Neutrophil (primary cell): Measurements from ENCODE around the gene TENM4.

ENCODE experiments used
- H3K27ac ChIP-seq: fragments of 200-600 bp; sonication (generic); 2 replicates; pipeline ENCODE4 v1.5.1; 2016; ENCODE audit warnings: mild to moderate bottlenecking, moderate library complexity
- H3K27me3 ChIP-seq: fragments of 200-600 bp; sonication (generic); 2 replicates; pipeline ENCODE4 v1.6.0; 2016; ENCODE audit warnings: mild to moderate bottlenecking
- H3K36me3 ChIP-seq: fragments of 200-600 bp; sonication (generic); 2 replicates; pipeline ENCODE4 v1.5.1; 2017
- H3K4me1 ChIP-seq, 2 experiments: fragments of 200-600 bp in 1 of 2; sonication (generic) in 1 of 2; 1 replicate in 1 of 2; 2 replicates in 1 of 2; pipeline versions ENCODE4 v1.5.1 to v1.6.1; 2013 to 2016; ENCODE audit warnings: low read depth in 1 of 2, low read length in 1 of 2, mild to moderate bottlenecking in 1 of 2, moderate library complexity in 1 of 2; ENCODE audit not compliant: control insufficient read depth in 1 of 2, insufficient read depth in 1 of 2
- H3K4me3 ChIP-seq, 2 experiments: fragments of 200-600 bp in 1 of 2; sonication (generic) in 1 of 2; 1 replicate in 1 of 2; 2 replicates in 1 of 2; pipeline ENCODE4 v1.5.1; 2013 to 2016; ENCODE audit warnings: low read depth in 1 of 2, low read length in 1 of 2, mild to moderate bottlenecking in 1 of 2, moderate library complexity in 1 of 2
- H3K9me3 ChIP-seq: fragments of 200-600 bp; sonication (generic); 2 replicates; pipeline ENCODE4 v1.5.1; 2016
- CTCF ChIP-seq: fragments of 200-600 bp; sonication (generic); IDR thresholded peaks from 2 replicates; pipeline ENCODE4 v1.5.1; 2016; ENCODE audit warnings: antibody characterized with exemption

Gene TENM4

GRCh38 chr11:78767027-78767932, 673.5 kb downstream of the TENM4 start:
- peaks cover 4% of the 10 kb centered on the region for H3K27me3 ChIP-seq
- H3K36me3 ChIP-seq: no peaks in the 10 kb centered on the region
- no peak overlapping the region for H3K4me3 ChIP-seq
- TF ChIP-seq CTCF: no peak
- no peak overlapping the region for H3K27ac ChIP-seq
- H3K4me1 ChIP-seq: no peaks in the 10 kb centered on the region
- H3K9me3 ChIP-seq: no peaks in the 10 kb centered on the region

GRCh38 chr11:78764946-78765345, 675.9 kb downstream of the TENM4 start:
- no peaks in the 10 kb centered on the region for H3K4me1 ChIP-seq
- no peaks in the 10 kb centered on the region for H3K9me3 ChIP-seq
- TF ChIP-seq CTCF: no peak
- H3K27me3 ChIP-seq: peaks cover 4% of the 10 kb centered on the region
- no peak overlapping the region for H3K27ac ChIP-seq
- H3K36me3 ChIP-seq: no peaks in the 10 kb centered on the region
- H3K4me3 ChIP-seq: no peak overlapping the region

- Histone ChIP-seq H3K9me3 (no peaks in the 10 kb centered on the region), H3K27ac (no peak overlapping the region), H3K4me1 (no peaks in the 10 kb centered on the region), H3K27me3 (peaks cover 6% of the 10 kb centered on the region), H3K4me3 (no peak overlapping the region), H3K36me3 (no peaks in the 10 kb centered on the region)
- TF ChIP-seq CTCF: no peak
Measured at GRCh38 chr11:78763664-78764063, 677.2 kb downstream of the TENM4 start.

GRCh38 chr11:78762105-78762504, 678.7 kb downstream of the TENM4 start:
- H3K36me3 ChIP-seq: no peaks in the 10 kb centered on the region
- H3K9me3 ChIP-seq: no peaks in the 10 kb centered on the region
- no peaks in the 10 kb centered on the region for H3K4me1 ChIP-seq
- no peak overlapping the region for H3K4me3 ChIP-seq
- H3K27me3 ChIP-seq: peaks cover 8% of the 10 kb centered on the region
- no peak overlapping the region for H3K27ac ChIP-seq
- TF ChIP-seq CTCF: no peak

- no peak for TF ChIP-seq CTCF
- H3K9me3 ChIP-seq: no peaks in the 10 kb centered on the region
- H3K36me3 ChIP-seq: no peaks in the 10 kb centered on the region
- peaks cover 8% of the 10 kb centered on the region for H3K27me3 ChIP-seq
- H3K4me1 ChIP-seq: no peaks in the 10 kb centered on the region
- no peak overlapping the region for H3K4me3 ChIP-seq
- H3K27ac ChIP-seq: no peak overlapping the region
Measured at GRCh38 chr11:78759071-78759470, 681.8 kb downstream of the TENM4 start.
